K562 (cell line): ENCODE results near the gene H2BK1. TPM values are rescaled to one million over a fixed set of nuclear protein-coding genes. Genes with fewer than 3 reads are reported as not detected.
A peak's percentile ranks its signal among the peaks of the same experiment; 100 is the strongest.

Experiments
- CEBPB ChIP-seq: fragments of 450-650 bp; IDR thresholded peaks from 2 replicates; pipeline ENCODE4 v1.6.1; 2016; ENCODE audit warnings: missing genetic modification characterization, missing compliant biosample characterization
- CREBBP ChIP-seq: IDR thresholded peaks from one replicate; pipeline ENCODE4 v1.6.1; 2012; ENCODE audit warnings: low read depth, mild to moderate bottlenecking, control low read depth, inconsistent platforms, low read length
- EZH2 ChIP-seq: IDR thresholded peaks from 2 replicates; pipeline ENCODE4 v1.6.1; 2012; ENCODE audit warnings: low read depth, mild to moderate bottlenecking, inconsistent platforms, low read length, borderline replicate concordance
- KDM5B ChIP-seq: fragments of 200-600 bp; sonication (generic); IDR thresholded peaks from 2 replicates; pipeline ENCODE4 v1.6.1; 2012; ENCODE audit warnings: low read depth, mild to moderate bottlenecking, moderate library complexity, low read length, control low read depth, inconsistent platforms; ENCODE audit not compliant: insufficient replicate concordance
- KLF1 ChIP-seq: fragments of 450-650 bp; IDR thresholded peaks from 2 replicates; pipeline ENCODE4 v1.6.1; 2016; ENCODE audit warnings: missing genetic modification characterization, missing compliant biosample characterization
- NR2C1 ChIP-seq, 2 experiments: fragments of 450-650 bp; IDR thresholded peaks; 2 replicates each; pipeline ENCODE4 v1.6.1; 2017; ENCODE audit warnings: mild to moderate bottlenecking in 2 of 2, antibody characterized with exemption in 1 of 2, inconsistent platforms in 1 of 2, missing compliant biosample characterization in 1 of 2, missing genetic modification characterization in 1 of 2
- SRSF9 ChIP-seq: fragments of 200-400 bp; formaldehyde crosslinking; IDR thresholded peaks from 2 replicates; pipeline ENCODE4 v1.6.1; 2017; ENCODE audit warnings: low read depth, low read length, borderline replicate concordance
- STAT5B ChIP-seq: fragments of 250-450 bp; sonication (Bioruptor Pico); IDR thresholded peaks from 2 replicates; pipeline ENCODE4 v1.8.0; 2021; ENCODE audit warnings: mild to moderate bottlenecking, inconsistent platforms
- ZC3H11A ChIP-seq: IDR thresholded peaks from 2 replicates; pipeline ENCODE4 v1.6.1; 2012; ENCODE audit warnings: low read depth, low read length, improper control_type of control experiment
- ZNF695 ChIP-seq: fragments of 450-650 bp; formaldehyde crosslinking; IDR thresholded peaks from 2 replicates; pipeline ENCODE4 v1.4.0; 2020; ENCODE audit warnings: mild to moderate bottlenecking, moderate library complexity
- ZNF780A ChIP-seq: fragments of 250-450 bp; sonication (Bioruptor Pico); IDR thresholded peaks from 2 replicates; pipeline ENCODE4 v1.5.0; 2021; ENCODE audit warnings: mild to moderate bottlenecking
- polyA plus RNA-seq, 8 experiments: library from polyadenylated mRNA; depleted of rRNA in 4 of 8; stranded (reverse) in 5 of 8; unstranded in 3 of 8; fragments of >200 nt; fragmentation: Nextera tagmentation in 2 of 8; fragmentation: Illumina TruSeq in 1 of 8; extraction: Ambion mirVana in 2 of 8; extraction: Trizol in 1 of 8; gene quantifications; 2 replicates each; pipeline versions ENCODE4 v1.2.1 to v1.2.3, GENCODE V29; 2011 to 2014; ENCODE audit warnings: inconsistent platforms in 1 of 8, missing spikeins in 1 of 8
- total RNA-seq, 7 experiments: library from RNA; depleted of rRNA in 6 of 7; stranded (reverse); fragments of >200 nt in 6 of 7; fragmentation: Illumina TruSeq in 2 of 7; extraction: Trizol in 2 of 7; gene quantifications; 2 replicates each; pipeline versions ENCODE4 v1.2.1 to v1.2.3, GENCODE V29; 2011 to 2021; ENCODE audit warnings: low replicate concordance in 1 of 7
- TF ChIP-seq, protein P1 (sequence below): IDR thresholded peaks from 3 replicates; pipeline ENCODE4 v1.6.1; 2011; ENCODE audit warnings: borderline replicate concordance, mild to moderate bottlenecking; ENCODE audit not compliant: insufficient read length, insufficient read depth
- TF ChIP-seq, protein P2 (sequence below), 2 experiments: IDR thresholded peaks; 2 replicates each; pipeline ENCODE4 v1.6.1; 2011; ENCODE audit warnings: borderline replicate concordance in 1 of 2, control low read depth in 1 of 2, low read depth in 1 of 2, low read length in 1 of 2, mild to moderate bottlenecking in 1 of 2, mixed read lengths in 1 of 2, moderate library complexity in 1 of 2; ENCODE audit not compliant: insufficient read depth in 1 of 2, insufficient read length in 1 of 2, poor library complexity in 1 of 2, severe bottlenecking in 1 of 2; ENCODE audit errors: extremely low read depth in 1 of 2
- TF ChIP-seq, protein P3 (sequence below): fragments of 450-650 bp; IDR thresholded peaks from 2 replicates; pipeline ENCODE4 v1.6.1; 2016; ENCODE audit warnings: antibody characterized with exemption
- TF ChIP-seq, protein P4 (sequence below): sonication (generic); formaldehyde crosslinking; IDR thresholded peaks from 2 replicates; pipeline ENCODE4 v1.8.0; 2023; ENCODE audit warnings: mild to moderate bottlenecking, missing genetic modification reagents
- TF ChIP-seq, protein P5 (sequence below): fragments of 250-450 bp; sonication (Bioruptor Pico); IDR thresholded peaks from 2 replicates; pipeline ENCODE4 v1.8.0; 2022; ENCODE audit warnings: inconsistent platforms
- TF ChIP-seq, protein P6 (sequence below): sonication (generic); formaldehyde crosslinking; IDR thresholded peaks from 2 replicates; pipeline ENCODE4 v1.8.1; 2022; ENCODE audit warnings: missing genetic modification reagents

H2BK1 gene
- total and polyA plus RNA-seq, 9 of the 15 experiments (the other 6 are each of a cell fraction or from before 2014, with no cell fraction given), result not detected

DNA sequence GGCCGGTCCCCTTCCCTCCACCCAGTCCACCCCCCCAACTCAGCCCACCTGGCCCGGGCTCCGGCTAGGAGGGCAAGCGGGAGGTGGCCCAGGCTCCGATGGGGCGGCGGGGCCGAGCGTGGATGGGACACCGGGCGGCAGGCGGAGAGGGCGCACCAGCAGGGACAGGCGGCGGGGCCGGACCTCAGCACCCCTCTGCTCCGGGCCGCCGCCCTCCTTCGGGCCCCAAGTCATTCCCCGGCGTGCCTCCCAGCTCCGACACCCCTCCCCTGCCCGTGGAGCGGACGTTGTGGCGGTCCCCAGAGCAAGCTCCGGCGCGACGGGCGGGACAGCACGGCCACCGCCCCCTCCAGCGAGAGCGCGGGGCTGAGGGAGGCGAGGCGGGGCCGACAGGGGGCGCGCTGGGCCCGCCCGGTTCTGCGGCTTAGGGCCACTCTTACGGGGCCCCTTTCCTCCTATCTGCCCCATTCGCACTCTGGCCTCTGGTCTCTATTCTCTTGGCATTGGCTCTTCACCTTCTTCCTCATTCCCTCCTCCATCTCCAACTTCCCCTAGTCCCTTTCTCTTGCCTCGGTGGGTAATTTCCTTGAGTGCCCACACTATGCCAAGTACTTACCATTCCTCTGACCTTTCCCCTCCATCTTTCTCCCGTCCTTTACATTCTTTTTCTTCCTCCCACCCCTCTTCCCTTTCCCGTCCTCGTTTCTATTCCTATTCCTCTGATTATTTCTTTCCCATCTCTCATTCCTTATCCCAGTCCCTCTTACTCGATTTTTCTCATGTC lies 42.1 kb downstream of the H2BK1 start (continued):
- TF ChIP-seq, protein P1, sequence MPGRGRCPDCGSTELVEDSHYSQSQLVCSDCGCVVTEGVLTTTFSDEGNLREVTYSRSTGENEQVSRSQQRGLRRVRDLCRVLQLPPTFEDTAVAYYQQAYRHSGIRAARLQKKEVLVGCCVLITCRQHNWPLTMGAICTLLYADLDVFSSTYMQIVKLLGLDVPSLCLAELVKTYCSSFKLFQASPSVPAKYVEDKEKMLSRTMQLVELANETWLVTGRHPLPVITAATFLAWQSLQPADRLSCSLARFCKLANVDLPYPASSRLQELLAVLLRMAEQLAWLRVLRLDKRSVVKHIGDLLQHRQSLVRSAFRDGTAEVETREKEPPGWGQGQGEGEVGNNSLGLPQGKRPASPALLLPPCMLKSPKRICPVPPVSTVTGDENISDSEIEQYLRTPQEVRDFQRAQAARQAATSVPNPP, result no peak
- TF ChIP-seq STAT5B (CRISPR knock-in tag) (no peak), ZNF780A (CRISPR knock-in tag) (no peak), ZC3H11A (no peak), CEBPB (tag) (no peak), ZNF695 (CRISPR knock-in tag) (no peak), CREBBP (no peak), SRSF9 (no peak), KDM5B (no peak), NR2C1 (IDR thresholded peaks at IDR 0.05) (no peak), NR2C1 (tag; IDR thresholded peaks at IDR 0.05) (no peak), EZH2 (no peak), KLF1 (tag) (0 out of 2 replicates have a peak, but pooled peaks have one; percentile 13)
- TF ChIP-seq, protein P2, sequence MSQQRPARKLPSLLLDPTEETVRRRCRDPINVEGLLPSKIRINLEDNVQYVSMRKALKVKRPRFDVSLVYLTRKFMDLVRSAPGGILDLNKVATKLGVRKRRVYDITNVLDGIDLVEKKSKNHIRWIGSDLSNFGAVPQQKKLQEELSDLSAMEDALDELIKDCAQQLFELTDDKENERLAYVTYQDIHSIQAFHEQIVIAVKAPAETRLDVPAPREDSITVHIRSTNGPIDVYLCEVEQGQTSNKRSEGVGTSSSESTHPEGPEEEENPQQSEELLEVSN (IDR thresholded peaks at IDR 0.05; ENCODE audit: borderline replicate concordance in 1 of 2, extremely low read depth in 1 of 2, insufficient read depth in 1 of 2, insufficient read length in 1 of 2, low read depth in 1 of 2, low read length in 1 of 2, poor library complexity in 1 of 2, severe bottlenecking in 1 of 2), result peak; percentile 23 to 74
- TF ChIP-seq, protein P3, sequence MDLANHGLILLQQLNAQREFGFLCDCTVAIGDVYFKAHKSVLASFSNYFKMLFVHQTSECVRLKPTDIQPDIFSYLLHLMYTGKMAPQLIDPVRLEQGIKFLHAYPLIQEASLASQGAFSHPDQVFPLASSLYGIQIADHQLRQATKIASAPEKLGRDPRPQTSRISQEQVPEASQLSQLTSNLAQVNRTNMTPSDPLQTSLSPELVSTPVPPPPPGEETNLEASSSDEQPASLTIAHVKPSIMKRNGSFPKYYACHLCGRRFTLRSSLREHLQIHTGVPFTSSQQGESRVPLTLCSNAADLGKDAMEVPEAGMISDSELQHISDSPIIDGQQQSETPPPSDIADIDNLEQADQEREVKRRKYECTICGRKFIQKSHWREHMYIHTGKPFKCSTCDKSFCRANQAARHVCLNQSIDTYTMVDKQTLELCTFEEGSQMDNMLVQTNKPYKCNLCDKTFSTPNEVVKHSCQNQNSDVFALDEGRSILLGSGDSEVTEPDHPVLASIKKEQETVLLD, result 0 out of 2 replicates have a peak, but pooled peaks have one; percentile 63
- TF ChIP-seq, protein P4, sequence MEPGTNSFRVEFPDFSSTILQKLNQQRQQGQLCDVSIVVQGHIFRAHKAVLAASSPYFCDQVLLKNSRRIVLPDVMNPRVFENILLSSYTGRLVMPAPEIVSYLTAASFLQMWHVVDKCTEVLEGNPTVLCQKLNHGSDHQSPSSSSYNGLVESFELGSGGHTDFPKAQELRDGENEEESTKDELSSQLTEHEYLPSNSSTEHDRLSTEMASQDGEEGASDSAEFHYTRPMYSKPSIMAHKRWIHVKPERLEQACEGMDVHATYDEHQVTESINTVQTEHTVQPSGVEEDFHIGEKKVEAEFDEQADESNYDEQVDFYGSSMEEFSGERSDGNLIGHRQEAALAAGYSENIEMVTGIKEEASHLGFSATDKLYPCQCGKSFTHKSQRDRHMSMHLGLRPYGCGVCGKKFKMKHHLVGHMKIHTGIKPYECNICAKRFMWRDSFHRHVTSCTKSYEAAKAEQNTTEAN, result no peak
- TF ChIP-seq, protein P5, sequence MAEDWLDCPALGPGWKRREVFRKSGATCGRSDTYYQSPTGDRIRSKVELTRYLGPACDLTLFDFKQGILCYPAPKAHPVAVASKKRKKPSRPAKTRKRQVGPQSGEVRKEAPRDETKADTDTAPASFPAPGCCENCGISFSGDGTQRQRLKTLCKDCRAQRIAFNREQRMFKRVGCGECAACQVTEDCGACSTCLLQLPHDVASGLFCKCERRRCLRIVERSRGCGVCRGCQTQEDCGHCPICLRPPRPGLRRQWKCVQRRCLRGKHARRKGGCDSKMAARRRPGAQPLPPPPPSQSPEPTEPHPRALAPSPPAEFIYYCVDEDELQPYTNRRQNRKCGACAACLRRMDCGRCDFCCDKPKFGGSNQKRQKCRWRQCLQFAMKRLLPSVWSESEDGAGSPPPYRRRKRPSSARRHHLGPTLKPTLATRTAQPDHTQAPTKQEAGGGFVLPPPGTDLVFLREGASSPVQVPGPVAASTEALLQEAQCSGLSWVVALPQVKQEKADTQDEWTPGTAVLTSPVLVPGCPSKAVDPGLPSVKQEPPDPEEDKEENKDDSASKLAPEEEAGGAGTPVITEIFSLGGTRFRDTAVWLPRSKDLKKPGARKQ (CRISPR knock-in tag), result no peak
- TF ChIP-seq, protein P6, sequence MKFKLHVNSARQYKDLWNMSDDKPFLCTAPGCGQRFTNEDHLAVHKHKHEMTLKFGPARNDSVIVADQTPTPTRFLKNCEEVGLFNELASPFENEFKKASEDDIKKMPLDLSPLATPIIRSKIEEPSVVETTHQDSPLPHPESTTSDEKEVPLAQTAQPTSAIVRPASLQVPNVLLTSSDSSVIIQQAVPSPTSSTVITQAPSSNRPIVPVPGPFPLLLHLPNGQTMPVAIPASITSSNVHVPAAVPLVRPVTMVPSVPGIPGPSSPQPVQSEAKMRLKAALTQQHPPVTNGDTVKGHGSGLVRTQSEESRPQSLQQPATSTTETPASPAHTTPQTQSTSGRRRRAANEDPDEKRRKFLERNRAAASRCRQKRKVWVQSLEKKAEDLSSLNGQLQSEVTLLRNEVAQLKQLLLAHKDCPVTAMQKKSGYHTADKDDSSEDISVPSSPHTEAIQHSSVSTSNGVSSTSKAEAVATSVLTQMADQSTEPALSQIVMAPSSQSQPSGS, result no peak
